ENCODE results near the gene RNU1-1. TPM values are rescaled to one million over a fixed set of nuclear protein-coding genes. Genes with fewer than 3 reads are reported as not detected.
"Not testable (repeated sequence)": the region's sequence is repeated elsewhere in the genome, so short reads cannot be mapped to it uniquely, and the experiment has no call there.

RNU1-1 gene
- polyA plus RNA-seq, 3 donors = not detected

DNA sequence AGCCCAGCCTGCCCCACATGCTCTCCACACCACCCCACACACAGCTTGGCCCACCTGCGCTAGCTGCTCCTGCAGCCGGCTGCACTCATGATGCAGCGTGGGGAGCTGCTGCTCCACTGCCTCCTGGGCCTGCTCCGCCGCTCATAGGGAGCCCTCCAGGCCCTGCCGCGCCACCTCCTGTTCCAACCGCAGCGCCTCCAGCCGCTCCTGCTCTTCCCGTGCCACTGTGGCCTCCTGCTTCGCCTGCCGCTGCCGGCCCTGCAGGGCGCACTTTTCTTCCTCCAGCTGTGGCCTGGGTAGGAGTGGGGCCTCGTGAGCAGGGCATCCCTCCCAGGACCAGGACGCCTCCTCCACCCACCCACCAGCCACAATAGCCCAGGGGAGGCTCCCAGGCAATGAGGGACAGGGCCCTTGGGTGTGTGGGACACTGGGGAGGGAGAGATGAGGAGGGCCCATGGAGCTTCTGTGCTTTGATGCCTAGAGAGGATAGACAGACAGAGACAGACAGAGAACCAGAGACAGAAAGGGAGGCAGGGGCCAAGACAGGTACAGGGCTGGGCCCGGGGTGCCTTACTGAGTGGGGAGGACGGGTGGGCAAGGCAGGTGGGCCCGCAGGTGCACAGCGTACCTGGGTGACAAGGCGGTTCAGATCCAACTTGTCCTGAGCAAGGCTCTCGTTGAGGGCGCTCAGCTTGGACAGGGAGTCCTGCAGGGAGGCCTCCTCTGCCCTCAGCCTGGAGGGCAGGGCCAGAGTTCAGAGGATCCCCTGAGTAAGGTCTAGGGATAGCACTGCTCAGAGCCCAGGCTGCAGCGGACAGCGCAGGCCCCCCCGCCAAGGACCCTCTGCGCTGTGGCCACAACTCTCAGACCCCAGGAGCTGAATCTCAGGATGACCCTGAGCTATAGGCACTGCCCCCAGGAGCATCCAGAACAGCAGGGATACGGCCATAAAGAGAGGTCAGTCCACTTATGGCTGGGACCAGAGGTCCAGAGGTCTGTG, 38.0 kb downstream of the RNU1-1 start:
- 90 to 98% (median 95%) methylated on average over 23 to 25 of the region's 29 CpGs for whole genome bisulfite sequencing, 3 donors
- not testable (repeated sequence) for H3K27ac ChIP-seq (ENCODE audit: low read depth, low read length)

DNA sequence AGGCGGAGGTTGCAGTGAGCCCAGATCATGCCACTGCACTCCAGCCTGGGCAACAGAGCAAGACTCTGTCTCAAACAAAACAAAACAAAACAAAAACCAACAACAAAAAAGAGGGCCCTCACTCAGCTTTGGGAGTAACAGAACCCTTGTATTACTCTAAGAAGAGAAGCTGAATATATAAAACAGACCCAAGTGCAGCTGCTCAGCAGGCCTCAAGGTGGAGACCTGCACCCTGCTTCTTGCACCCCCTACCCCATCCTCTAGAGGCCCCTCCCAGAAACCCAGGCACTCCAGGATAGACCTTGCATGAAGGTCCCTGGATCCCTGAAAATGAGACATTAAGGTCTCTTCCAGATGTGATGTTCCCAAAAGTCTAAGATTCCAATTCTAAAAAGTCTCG, 39.2 kb downstream of the RNU1-1 start:
- not testable (repeated sequence) for H3K27ac ChIP-seq (ENCODE audit: low read depth, low read length)
- WGBS, 3 donors = 96 to 100% (median 98%) methylated on average over 2 of the region's 2 CpGs

DNA sequence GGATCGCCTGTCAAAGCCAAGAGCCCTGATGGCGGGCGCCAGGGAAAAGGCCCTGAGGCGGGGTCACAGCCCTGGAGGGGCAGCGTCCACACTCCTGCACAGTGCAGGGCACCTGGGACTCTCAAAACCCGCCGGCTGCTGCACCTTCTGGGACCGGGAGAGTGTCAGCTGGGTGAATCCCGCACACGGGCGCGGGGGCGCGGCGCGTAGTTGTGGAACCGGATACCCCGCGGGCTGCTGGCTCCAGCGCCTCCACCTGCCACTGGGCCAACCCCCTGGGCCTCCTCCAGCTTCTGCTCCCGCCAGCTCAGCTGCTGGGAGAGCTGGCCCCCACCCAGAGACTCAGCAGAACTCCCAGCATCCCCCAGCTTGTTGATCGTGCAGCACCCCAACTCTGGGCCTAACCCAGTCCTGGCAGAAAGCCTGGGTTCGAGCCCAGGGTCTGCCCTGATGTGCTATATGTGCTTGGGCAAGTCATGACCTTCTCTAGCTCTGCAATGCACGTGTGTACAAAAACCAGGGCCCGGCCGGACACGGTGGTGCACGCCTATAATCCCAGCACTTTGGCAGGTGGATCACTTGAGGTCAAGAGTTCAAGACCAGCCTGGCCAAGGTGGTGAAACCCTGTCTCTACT, 39.8 kb downstream of the RNU1-1 start:
- WGBS, 3 donors = 94 to 95% (median 95%) methylated on average over 24 to 28 of the region's 28 CpGs
- H3K27ac ChIP-seq (ENCODE audit: low read depth, low read length) = no peak overlapping the region

DNA sequence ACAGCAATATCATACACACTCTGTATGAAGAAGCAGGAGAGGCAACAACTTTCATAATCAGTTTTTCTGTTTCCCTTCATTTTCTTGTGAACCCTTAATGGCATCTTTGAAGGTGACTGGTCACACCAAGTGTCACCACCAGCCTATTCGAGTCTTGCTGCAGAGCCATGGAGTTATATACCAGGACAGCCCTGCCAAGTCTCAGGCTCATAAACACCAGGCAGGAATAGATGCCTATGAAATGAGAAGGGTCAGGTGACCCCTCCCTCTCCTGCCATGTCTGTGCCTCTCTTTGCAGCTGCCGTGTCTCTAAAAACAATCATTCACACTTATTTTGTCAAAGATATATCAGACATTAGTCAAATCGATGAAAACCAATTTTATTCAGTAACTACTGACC, 45.5 kb downstream of the RNU1-1 start:
- 66 to 93% (median 78%) methylated on average over 3 of the region's 3 CpGs for WGBS, 3 donors

DNA sequence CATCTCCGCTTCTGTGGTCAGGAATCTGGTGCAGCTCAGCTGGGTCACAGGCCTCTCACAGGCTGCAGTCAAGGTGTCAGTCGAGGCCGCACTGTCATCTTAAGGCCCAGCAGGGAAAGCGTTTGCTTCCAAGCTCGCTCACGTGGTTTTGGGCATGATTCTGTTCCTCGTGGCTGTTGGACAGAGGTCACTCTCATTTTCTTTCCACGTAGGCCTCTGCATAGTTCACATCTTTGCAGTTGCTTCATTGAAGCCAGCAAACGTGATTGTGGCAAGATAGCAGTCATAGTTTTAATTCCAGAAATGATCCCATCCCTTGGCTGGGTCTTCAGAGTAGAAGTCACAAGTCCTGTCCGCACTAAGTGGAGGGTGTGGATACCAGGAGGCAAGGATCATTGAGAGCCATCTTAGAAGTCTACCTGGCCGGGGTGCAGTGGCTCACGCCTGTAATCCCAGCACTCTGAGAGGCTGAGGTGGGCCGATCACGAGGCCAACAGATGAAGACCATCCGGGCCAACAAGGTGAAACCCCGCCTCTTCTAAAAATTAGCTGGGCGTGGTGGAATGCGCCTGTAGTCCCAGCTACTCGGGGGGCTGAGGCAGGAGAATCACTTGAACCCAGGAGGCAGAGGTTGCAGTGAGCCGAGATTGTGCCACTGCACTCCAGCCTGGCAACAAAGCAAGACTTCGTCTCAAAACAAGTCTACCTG, 49.0 kb downstream of the RNU1-1 start:
- no peak overlapping the region for H3K27ac ChIP-seq (ENCODE audit: low read depth, low read length)
- 92 to 95% (median 94%) methylated on average over 21 of the region's 21 CpGs for WGBS, 3 donors

More for the DNA sequence above, 45.5 kb downstream of the RNU1-1 start:
- no peak overlapping the region for H3K27ac ChIP-seq (ENCODE audit: low read depth, low read length)

Other genes with a start within 250 kb of the RNU1-1 start
- 10 to 100 TPM in 2 of 3 donors, 1 to 10 TPM in 1; 7.4 to 12.4 (median 10.1) TPM for gene FBXO42, start 161.8 kb downstream of the RNU1-1 start, polyA plus RNA-seq
- gene SZRD1, start 147.0 kb downstream of the RNU1-1 start, polyA plus RNA-seq = 10 to 100 TPM; 30.1 to 93.6 (median 84.9) TPM
- gene SPATA21, start 76.9 kb downstream of the RNU1-1 start, polyA plus RNA-seq = under 1 TPM; 0.11 to 0.36 (median 0.13) TPM
- gene NECAP2, start 73.6 kb downstream of the RNU1-1 start, polyA plus RNA-seq = 10 to 100 TPM; 17.6 to 56.8 (median 36.4) TPM
- gene NBPF1, start 99.3 kb upstream of the RNU1-1 start, polyA plus RNA-seq = 10 to 100 TPM in 1 of 3 donors, 1 to 10 TPM in 2; 3.5 to 16.1 (median 5.6) TPM
- not detected for gene RNU1-3, start 152.7 kb upstream of the RNU1-1 start, polyA plus RNA-seq
- not detected for gene RNU1-4, start 226.2 kb upstream of the RNU1-1 start, polyA plus RNA-seq